Measurements from ENCODE around the gene OR2B2. TPM values are rescaled to one million over a fixed set of nuclear protein-coding genes. Genes with fewer than 3 reads are reported as not detected.

Gene OR2B2
- total RNA-seq, 2 donors from 2014 or later, result not detected

- WGBS, result 2% methylated on average over 41 of the region's 49 CpGs
- TF ChIP-seq POLR2AphosphoS5 (IDR thresholded peaks at IDR 0.05) (peak; percentile 81), POLR2A (IDR thresholded peaks at IDR 0.05) (peak; percentile 90)
- TF ChIP-seq, protein P1, sequence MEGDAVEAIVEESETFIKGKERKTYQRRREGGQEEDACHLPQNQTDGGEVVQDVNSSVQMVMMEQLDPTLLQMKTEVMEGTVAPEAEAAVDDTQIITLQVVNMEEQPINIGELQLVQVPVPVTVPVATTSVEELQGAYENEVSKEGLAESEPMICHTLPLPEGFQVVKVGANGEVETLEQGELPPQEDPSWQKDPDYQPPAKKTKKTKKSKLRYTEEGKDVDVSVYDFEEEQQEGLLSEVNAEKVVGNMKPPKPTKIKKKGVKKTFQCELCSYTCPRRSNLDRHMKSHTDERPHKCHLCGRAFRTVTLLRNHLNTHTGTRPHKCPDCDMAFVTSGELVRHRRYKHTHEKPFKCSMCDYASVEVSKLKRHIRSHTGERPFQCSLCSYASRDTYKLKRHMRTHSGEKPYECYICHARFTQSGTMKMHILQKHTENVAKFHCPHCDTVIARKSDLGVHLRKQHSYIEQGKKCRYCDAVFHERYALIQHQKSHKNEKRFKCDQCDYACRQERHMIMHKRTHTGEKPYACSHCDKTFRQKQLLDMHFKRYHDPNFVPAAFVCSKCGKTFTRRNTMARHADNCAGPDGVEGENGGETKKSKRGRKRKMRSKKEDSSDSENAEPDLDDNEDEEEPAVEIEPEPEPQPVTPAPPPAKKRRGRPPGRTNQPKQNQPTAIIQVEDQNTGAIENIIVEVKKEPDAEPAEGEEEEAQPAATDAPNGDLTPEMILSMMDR (IDR thresholded peaks at IDR 0.05), result no peak
- H3K4me3 ChIP-seq, result peak overlapping the region; percentile 29 to 37
Observed at GRCh38 chr6:27871924-27872638, 40.1 kb downstream of the OR2B2 start.

GRCh38 chr6:27870291-27870870 is 41.8 kb downstream of the OR2B2 start:
- DNase-seq (ENCODE audit: low spot score), result no peak
- TF ChIP-seq POLR2A (IDR thresholded peaks at IDR 0.05) (no peak), POLR2AphosphoS5 (IDR thresholded peaks at IDR 0.05) (no peak)
- TF ChIP-seq, protein P1 (IDR thresholded peaks at IDR 0.05), result no peak
- 87% methylated on average over 9 of the region's 9 CpGs for WGBS
- peaks cover 9% of the 10 kb centered on the region for H3K4me1 ChIP-seq (replicated peaks)
- H3K9me3 ChIP-seq, result no peaks in the 10 kb centered on the region
- no peak overlapping the region for H3K27ac ChIP-seq
- no peaks in the 10 kb centered on the region for H3K36me3 ChIP-seq
- intact Hi-C loops (cut with DNase I), result loop anchor here (5.0 kb wide), 1 partner anchor 33 kb away; a partner anchor contains a TSS
- H3K27me3 ChIP-seq (replicated peaks; ENCODE audit: insufficient read depth), result peaks cover 20% of the 10 kb centered on the region
- H3K4me3 ChIP-seq, result no peak overlapping the region

More at GRCh38 chr6:27871924-27872638, 40.1 kb downstream of the OR2B2 start:
- DNase-seq (ENCODE audit: low spot score), result peak; percentile 80
- Histone ChIP-seq H3K9me3 (no peaks in the 10 kb centered on the region), H3K36me3 (no peaks in the 10 kb centered on the region), H3K27ac (peak overlapping the region; percentile 46 to 64), H3K4me1 (replicated peaks) (peaks cover 2% of the 10 kb centered on the region), H3K27me3 (replicated peaks; ENCODE audit: insufficient read depth) (peaks cover 13% of the 10 kb centered on the region)
- intact Hi-C loops (cut with DNase I), result loop anchor here (5.0 kb wide), 1 partner anchor 35 kb away; a partner anchor contains a TSS

DNA sequence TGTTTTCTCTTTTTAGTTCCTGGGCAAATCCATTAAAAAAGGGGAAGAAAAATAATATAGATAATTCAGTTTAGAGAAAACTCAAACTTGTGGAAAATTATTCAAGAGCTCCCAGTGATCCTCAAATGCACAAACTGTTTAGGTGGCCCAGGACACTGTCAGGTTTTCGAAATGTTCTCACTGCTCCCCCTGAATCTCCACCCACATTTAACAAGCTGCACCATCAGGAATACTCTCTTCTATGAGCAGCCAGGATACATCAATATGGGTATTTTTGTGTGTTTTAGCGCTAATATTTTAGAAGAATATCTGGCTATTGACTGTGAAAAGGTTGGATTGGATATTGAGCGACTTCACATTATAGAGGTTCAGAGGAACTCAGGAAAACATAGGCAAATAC is 43.9 kb downstream of the OR2B2 start:
- H3K27ac ChIP-seq, result no peak overlapping the region
- no peak overlapping the region for H3K4me3 ChIP-seq
- WGBS, result 87% methylated on average over 3 of the region's 3 CpGs
- H3K4me1 ChIP-seq (replicated peaks), result peaks cover 9% of the 10 kb centered on the region
- no peak for DNase-seq (ENCODE audit: low spot score)
- intact Hi-C loops (cut with DNase I), result no loop called here
- peaks cover 17% of the 10 kb centered on the region for H3K27me3 ChIP-seq (replicated peaks; ENCODE audit: insufficient read depth)
- H3K36me3 ChIP-seq, result no peaks in the 10 kb centered on the region
- no peaks in the 10 kb centered on the region for H3K9me3 ChIP-seq
- no peak for TF ChIP-seq POLR2AphosphoS5 (IDR thresholded peaks at IDR 0.05)
- TF ChIP-seq, protein P1 (IDR thresholded peaks at IDR 0.05), result no peak
- no peak for TF ChIP-seq POLR2A (IDR thresholded peaks at IDR 0.05)

DNA sequence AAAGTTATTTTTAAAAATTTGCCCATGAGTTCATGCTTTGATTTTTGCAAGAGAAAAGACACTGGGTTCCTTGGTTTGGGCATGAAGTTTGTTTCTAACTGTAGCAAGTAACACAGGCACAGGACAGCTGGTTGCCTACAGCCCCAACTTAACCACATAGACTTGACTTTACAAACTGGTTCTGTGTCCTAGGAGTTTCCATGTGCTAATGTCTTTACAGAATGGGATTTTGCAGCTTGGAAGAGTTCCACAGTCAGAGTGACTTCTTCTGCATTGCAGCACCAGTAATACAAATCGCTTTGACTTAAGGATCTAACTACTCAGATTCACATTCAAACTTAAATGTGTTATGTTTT is 44.3 kb downstream of the OR2B2 start:
- DNase-seq (ENCODE audit: low spot score), result no peak
- H3K27me3 ChIP-seq (replicated peaks; ENCODE audit: insufficient read depth), result peaks cover 15% of the 10 kb centered on the region
- 91% methylated on average over 1 of the region's 1 CpG for WGBS
- H3K9me3 ChIP-seq, result no peaks in the 10 kb centered on the region
- TF ChIP-seq, protein P1 (IDR thresholded peaks at IDR 0.05), result no peak
- TF ChIP-seq POLR2A (IDR thresholded peaks at IDR 0.05), result no peak
- no peak for TF ChIP-seq POLR2AphosphoS5 (IDR thresholded peaks at IDR 0.05)
- no peaks in the 10 kb centered on the region for H3K36me3 ChIP-seq
- H3K4me1 ChIP-seq (replicated peaks), result peaks cover 9% of the 10 kb centered on the region
- intact Hi-C loops (cut with DNase I), result no loop called here
- H3K27ac ChIP-seq, result no peak overlapping the region
- H3K4me3 ChIP-seq, result no peak overlapping the region

Measured in prostate gland (tissue), 2 donors.